H1 (cell line): ENCODE measurements around the gene IFI30. TPM values are rescaled to one million over a fixed set of nuclear protein-coding genes. Genes with fewer than 3 reads are reported as not detected.

Experiments
- ASH2L ChIP-seq: fragments of 200-600, 300-600 bp; sonication (generic); IDR thresholded peaks from one replicate; pipeline ENCODE4 v1.7.1; 2017; ENCODE audit warnings: low read length
- JUND ChIP-seq: IDR thresholded peaks from 2 replicates; pipeline ENCODE4 v1.6.1; 2011; ENCODE audit warnings: mild to moderate bottlenecking, improper control_type of control experiment, low read length
- KDM4A ChIP-seq: IDR thresholded peaks from one replicate; pipeline ENCODE4 v1.7.1; 2012; ENCODE audit warnings: low read depth, mild to moderate bottlenecking, moderate library complexity, low read length, inconsistent platforms; ENCODE audit not compliant: severe bottlenecking
- RBBP5 ChIP-seq: IDR thresholded peaks from 2 replicates; pipeline ENCODE4 v1.7.1; 2012; ENCODE audit warnings: low read depth, mild to moderate bottlenecking, inconsistent platforms, low read length, moderate library complexity, borderline replicate concordance
- SIN3A ChIP-seq, 2 experiments: IDR thresholded peaks in 1 of 2; conservative IDR thresholded peaks in 1 of 2; 2 replicates each; pipeline ENCODE4 v1.6.1; 2011 to 2012; ENCODE audit warnings: low read length in 2 of 2, improper control_type of control experiment in 1 of 2, low read depth in 1 of 2, mild to moderate bottlenecking in 1 of 2
- SIRT6 ChIP-seq: IDR thresholded peaks from one replicate; pipeline ENCODE4 v1.7.1; 2012; ENCODE audit warnings: low read length, inconsistent platforms
- SRF ChIP-seq: IDR thresholded peaks from 2 replicates; pipeline ENCODE4 v1.6.1; 2011; ENCODE audit warnings: mild to moderate bottlenecking, low read depth, low read length, moderate library complexity
- TAF7 ChIP-seq: optimal IDR thresholded peaks from 2 replicates; pipeline ENCODE3; 2011; ENCODE audit warnings: low read depth, mild to moderate bottlenecking, inconsistent platforms, low read length, moderate library complexity, borderline replicate concordance
- TBP ChIP-seq: IDR thresholded peaks from 2 replicates; pipeline ENCODE4 v1.6.1; 2011; ENCODE audit warnings: low read depth, low read length, improper control_type of control experiment
- ZNF274 ChIP-seq: IDR thresholded peaks from 2 replicates; pipeline ENCODE4 v1.7.0; 2012; ENCODE audit warnings: low read length, borderline replicate concordance; ENCODE audit errors: extremely low read depth
- polyA plus RNA-seq, 7 experiments: library from polyadenylated mRNA; depleted of rRNA in 3 of 7; stranded (reverse) in 5 of 7; unstranded in 2 of 7; fragments of >200 nt in 5 of 7; fragments of 200-250 nt in 2 of 7; gene quantifications; 1 replicate in 5 of 7; 2 replicates in 1 of 7; 4 replicates in 1 of 7; pipeline versions ENCODE4 v1.2.1 to v1.2.3, GENCODE V29; 2011 to 2013; ENCODE audit warnings: missing spikeins in 2 of 7, mixed read lengths in 2 of 7
- total RNA-seq: library from RNA; stranded (reverse); fragmentation: NEBNext Ultra II Directional; extraction: Animal tissue kit (Norgen Biotek cat#: 25700); gene quantifications from 2 replicates; pipeline ENCODE4 v1.2.1, GENCODE V29; 2021
- TF ChIP-seq, protein P1 (sequence below): IDR thresholded peaks from 2 replicates; pipeline ENCODE4 v1.6.1; 2011; ENCODE audit warnings: low read depth, mild to moderate bottlenecking, low read length; ENCODE audit not compliant: insufficient read depth

Gene IFI30
- total and polyA plus RNA-seq, 2 of the 8 experiments (the other 6 are each of a cell fraction or from before 2014, with no cell fraction given) = 28.9 to 62.4 TPM

DNA sequence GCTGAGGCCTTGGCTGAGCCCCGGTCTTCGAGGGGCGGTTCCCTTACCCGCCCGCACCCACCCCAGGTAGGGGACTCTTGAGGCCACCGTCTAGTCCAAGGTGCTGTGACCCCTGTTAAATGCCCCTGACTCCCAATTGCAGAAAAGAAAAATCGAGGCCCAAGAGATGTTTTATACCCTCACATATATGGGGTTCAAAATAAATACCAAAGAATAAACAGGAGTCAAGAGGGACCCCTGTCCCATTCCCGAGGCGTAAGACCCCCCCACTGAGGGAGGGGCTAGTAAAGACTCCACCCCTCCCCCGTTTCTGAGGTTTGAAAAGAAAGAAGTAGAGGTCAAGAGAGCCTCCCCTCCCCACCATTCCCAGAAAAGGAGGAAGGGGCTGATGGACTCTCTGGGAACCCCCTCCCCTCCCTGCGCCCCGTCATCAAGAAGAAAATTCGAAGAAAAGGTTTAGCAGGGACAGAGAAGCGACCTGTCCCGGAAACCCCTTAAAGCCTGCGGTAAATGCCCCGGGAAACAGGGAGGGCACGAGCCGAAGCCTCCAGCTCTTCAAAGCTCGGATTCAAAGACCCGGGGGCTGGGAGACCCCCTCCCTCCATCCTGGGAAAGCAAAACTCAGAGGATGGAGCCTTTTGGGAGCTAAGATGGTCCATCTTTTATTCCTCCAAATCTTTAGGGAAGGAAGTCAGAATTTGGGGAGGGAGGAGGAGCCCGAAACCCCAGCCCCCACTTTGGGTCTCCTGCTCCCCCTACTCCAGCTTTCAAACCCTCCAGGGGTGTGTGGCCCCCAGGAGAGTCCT, 31.0 kb downstream of the IFI30 start (continued):
- TF ChIP-seq SIN3A (conservative IDR thresholded peaks at IDR 0.05 in 1 of 2, IDR thresholded peaks at IDR 0.05 in 1 of 2; ENCODE audit: low read depth in 1 of 2, low read length in 2 of 2) (no peak), JUND (no peak), ASH2L (peak; percentile 59), SRF (no peak), RBBP5 (no peak), ZNF274 (no peak), TAF7 (peak; percentile 29), SIRT6 (no peak), TBP (peak; percentile 14; the same call in 1 of the 2 replicates), KDM4A (peak; percentile 29)
- TF ChIP-seq, protein P1, sequence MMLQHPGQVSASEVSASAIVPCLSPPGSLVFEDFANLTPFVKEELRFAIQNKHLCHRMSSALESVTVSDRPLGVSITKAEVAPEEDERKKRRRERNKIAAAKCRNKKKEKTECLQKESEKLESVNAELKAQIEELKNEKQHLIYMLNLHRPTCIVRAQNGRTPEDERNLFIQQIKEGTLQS = no peak
